ENCODE results near the gene AGO3. TPM values are rescaled to one million over a fixed set of nuclear protein-coding genes. Genes with fewer than 3 reads are reported as not detected.

AGO3 gene
- total RNA-seq, 1 experiment from 2014 or later: 26.9 TPM

DNA sequence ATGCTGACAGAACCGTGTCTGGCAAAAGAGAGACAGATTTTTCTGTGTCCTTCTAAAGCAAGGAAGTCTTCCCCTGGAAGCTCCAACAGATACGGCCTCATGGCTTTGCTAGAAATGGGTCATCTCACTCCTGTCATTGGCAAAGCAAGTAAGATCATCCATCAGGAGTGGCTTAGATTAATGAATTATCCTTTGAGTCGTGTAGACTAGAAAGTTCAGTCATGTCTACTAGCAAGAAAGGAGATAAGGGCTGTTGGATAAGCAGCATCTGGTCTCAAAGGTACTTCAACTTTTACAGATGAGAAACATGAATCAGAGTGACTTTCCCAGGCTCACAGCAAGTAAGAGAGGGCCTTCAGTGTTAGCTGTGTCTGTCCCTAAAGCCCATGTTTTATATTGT is 3.4 kb upstream of the AGO3 start:
- no peaks in the 10 kb centered on the region for H3K36me3 ChIP-seq (ENCODE audit: control insufficient read depth in 1 of 2, insufficient read depth in 2 of 2, low read length in 2 of 2)
- no peak for TF ChIP-seq EZH2 (IDR thresholded peaks at IDR 0.05)
- no peak for TF ChIP-seq ELF1 (IDR thresholded peaks at IDR 0.05; ENCODE audit: borderline replicate concordance, low read depth)
- TF ChIP-seq EGR1 (IDR thresholded peaks at IDR 0.05; ENCODE audit: low read depth): no peak
- TF ChIP-seq RAD21 (IDR thresholded peaks at IDR 0.05; ENCODE audit: low read depth): no peak
- TF ChIP-seq POLR2AphosphoS5 (IDR thresholded peaks at IDR 0.05; ENCODE audit: low read depth, low read length): no peak
- TF ChIP-seq, protein P1, sequence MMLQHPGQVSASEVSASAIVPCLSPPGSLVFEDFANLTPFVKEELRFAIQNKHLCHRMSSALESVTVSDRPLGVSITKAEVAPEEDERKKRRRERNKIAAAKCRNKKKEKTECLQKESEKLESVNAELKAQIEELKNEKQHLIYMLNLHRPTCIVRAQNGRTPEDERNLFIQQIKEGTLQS (IDR thresholded peaks at IDR 0.05): no peak
- TF ChIP-seq, protein P2, sequence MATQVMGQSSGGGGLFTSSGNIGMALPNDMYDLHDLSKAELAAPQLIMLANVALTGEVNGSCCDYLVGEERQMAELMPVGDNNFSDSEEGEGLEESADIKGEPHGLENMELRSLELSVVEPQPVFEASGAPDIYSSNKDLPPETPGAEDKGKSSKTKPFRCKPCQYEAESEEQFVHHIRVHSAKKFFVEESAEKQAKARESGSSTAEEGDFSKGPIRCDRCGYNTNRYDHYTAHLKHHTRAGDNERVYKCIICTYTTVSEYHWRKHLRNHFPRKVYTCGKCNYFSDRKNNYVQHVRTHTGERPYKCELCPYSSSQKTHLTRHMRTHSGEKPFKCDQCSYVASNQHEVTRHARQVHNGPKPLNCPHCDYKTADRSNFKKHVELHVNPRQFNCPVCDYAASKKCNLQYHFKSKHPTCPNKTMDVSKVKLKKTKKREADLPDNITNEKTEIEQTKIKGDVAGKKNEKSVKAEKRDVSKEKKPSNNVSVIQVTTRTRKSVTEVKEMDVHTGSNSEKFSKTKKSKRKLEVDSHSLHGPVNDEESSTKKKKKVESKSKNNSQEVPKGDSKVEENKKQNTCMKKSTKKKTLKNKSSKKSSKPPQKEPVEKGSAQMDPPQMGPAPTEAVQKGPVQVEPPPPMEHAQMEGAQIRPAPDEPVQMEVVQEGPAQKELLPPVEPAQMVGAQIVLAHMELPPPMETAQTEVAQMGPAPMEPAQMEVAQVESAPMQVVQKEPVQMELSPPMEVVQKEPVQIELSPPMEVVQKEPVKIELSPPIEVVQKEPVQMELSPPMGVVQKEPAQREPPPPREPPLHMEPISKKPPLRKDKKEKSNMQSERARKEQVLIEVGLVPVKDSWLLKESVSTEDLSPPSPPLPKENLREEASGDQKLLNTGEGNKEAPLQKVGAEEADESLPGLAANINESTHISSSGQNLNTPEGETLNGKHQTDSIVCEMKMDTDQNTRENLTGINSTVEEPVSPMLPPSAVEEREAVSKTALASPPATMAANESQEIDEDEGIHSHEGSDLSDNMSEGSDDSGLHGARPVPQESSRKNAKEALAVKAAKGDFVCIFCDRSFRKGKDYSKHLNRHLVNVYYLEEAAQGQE (IDR thresholded peaks at IDR 0.05; ENCODE audit: low read depth): no peak
- no peak for TF ChIP-seq CTCF (IDR thresholded peaks at IDR 0.05 in 2 of 3, conservative IDR thresholded peaks at IDR 0.05 in 1 of 3; ENCODE audit: borderline replicate concordance in 1 of 3, insufficient read depth in 1 of 3, low read depth in 2 of 3, low read length in 2 of 3)
- TF ChIP-seq TCF7L2 (IDR thresholded peaks at IDR 0.05; ENCODE audit: borderline replicate concordance, extremely low read depth, insufficient read depth, insufficient read length): no peak
- no peak for TF ChIP-seq CBX3 (IDR thresholded peaks at IDR 0.05; ENCODE audit: low read depth)
- TF ChIP-seq ZFX (IDR thresholded peaks at IDR 0.05): no peak
- no peak for TF ChIP-seq POLR2A (IDR thresholded peaks at IDR 0.05; ENCODE audit: borderline replicate concordance, extremely low read depth, insufficient read depth, insufficient read length)
- no peak for TF ChIP-seq MAX (IDR thresholded peaks at IDR 0.05)
- TF ChIP-seq, protein P3, sequence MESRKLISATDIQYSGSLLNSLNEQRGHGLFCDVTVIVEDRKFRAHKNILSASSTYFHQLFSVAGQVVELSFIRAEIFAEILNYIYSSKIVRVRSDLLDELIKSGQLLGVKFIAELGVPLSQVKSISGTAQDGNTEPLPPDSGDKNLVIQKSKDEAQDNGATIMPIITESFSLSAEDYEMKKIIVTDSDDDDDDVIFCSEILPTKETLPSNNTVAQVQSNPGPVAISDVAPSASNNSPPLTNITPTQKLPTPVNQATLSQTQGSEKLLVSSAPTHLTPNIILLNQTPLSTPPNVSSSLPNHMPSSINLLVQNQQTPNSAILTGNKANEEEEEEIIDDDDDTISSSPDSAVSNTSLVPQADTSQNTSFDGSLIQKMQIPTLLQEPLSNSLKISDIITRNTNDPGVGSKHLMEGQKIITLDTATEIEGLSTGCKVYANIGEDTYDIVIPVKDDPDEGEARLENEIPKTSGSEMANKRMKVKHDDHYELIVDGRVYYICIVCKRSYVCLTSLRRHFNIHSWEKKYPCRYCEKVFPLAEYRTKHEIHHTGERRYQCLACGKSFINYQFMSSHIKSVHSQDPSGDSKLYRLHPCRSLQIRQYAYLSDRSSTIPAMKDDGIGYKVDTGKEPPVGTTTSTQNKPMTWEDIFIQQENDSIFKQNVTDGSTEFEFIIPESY (IDR thresholded peaks at IDR 0.05; ENCODE audit: extremely low read depth, insufficient replicate concordance, low read length): no peak
- no peak for TF ChIP-seq JUND (IDR thresholded peaks at IDR 0.05)
- TF ChIP-seq ZNF274 (IDR thresholded peaks at IDR 0.05; ENCODE audit: low read depth, low read length): no peak
- no peak for TF ChIP-seq YY1 (IDR thresholded peaks at IDR 0.05; ENCODE audit: extremely low read depth, insufficient replicate concordance, low read depth, low read length)
- TF ChIP-seq SP1 (IDR thresholded peaks at IDR 0.05; ENCODE audit: low read depth): no peak
- TF ChIP-seq FOSL1 (IDR thresholded peaks at IDR 0.05; ENCODE audit: low read depth): no peak
- TF ChIP-seq SIN3A (IDR thresholded peaks at IDR 0.05; ENCODE audit: low read depth): no peak
- H3K4me1 ChIP-seq (ENCODE audit: control insufficient read depth in 1 of 2, insufficient read depth in 2 of 2, low read length in 2 of 2): peaks cover 7 to 13% of the 10 kb centered on the region in 2 experiments
- no peaks in the 10 kb centered on the region for H3K27me3 ChIP-seq (ENCODE audit: insufficient read depth, low read length)
- no peaks in the 10 kb centered on the region for H3K9me2 ChIP-seq (ENCODE audit: insufficient read depth)
- H3K79me2 ChIP-seq (ENCODE audit: insufficient read depth, low read length): peaks cover 13% of the 10 kb centered on the region
- ATAC-seq: no peak
- ChIA-PET RAD21 (ENCODE audit: low non-redundant PET in 1 of 2, low total read pairs in 2 of 2, uncharacterized antibody in 2 of 2, unreplicated experiment in 2 of 2) (no interaction called here), POLR2A (no interaction called here), CTCF (no interaction called here)
- H3K4me2 ChIP-seq (ENCODE audit: low read length): no peak overlapping the region
- intact Hi-C loops (cut with micrococcal nuclease): no loop called here
- no peaks in the 10 kb centered on the region for H3K9me3 ChIP-seq (ENCODE audit: control insufficient read depth in 1 of 2, insufficient read depth in 1 of 2, low read depth in 1 of 2, low read length in 2 of 2)
- DNase-seq (ENCODE audit: low read depth, low spot score): no peak
- no peak overlapping the region for H3K9ac ChIP-seq (ENCODE audit: low read length)
- no peaks in the 10 kb centered on the region for H4K20me1 ChIP-seq (ENCODE audit: insufficient read depth)
- BruUV-seq (replicated peaks): no TSS peak
- no peak overlapping the region for H2AFZ ChIP-seq (ENCODE audit: low read depth, low read length, poor library complexity, severe bottlenecking)
- no peak overlapping the region for H3K27ac ChIP-seq (ENCODE audit: low read depth, low read length)
- H3K4me3 ChIP-seq (replicated peaks in 1 of 2; ENCODE audit: low read depth in 1 of 2, low read length in 2 of 2): no peak overlapping the region

All from HCT116 (cell line).